H1 (cell line): ENCODE data around the gene ACVR2B. TPM values are rescaled to one million over a fixed set of nuclear protein-coding genes. Genes with fewer than 3 reads are reported as not detected.
"Not testable (repeated sequence)": the region's sequence is repeated elsewhere in the genome, so short reads cannot be mapped to it uniquely, and the experiment has no call there.

Source experiments
- CTCF ChIA-PET: fragments of 300-600 bp; sonication (Branson Sonifier 250); formaldehyde crosslinking; loops from one replicate; lab custom pipeline; 2021; ENCODE audit not compliant: partially characterized antibody; lab: Charles Lee
- POLR2A ChIA-PET: fragments of 300-600 bp; sonication (Branson Sonifier 250); formaldehyde crosslinking; loops from one replicate; lab custom pipeline; 2021; ENCODE audit warnings: inconsistent platforms; ENCODE audit not compliant: partially characterized antibody; lab: Charles Lee
- DNase-seq, 2 experiments: peaks; one replicate each; pipeline versions ENCODE4 v3.0.0 to v3.0.0-alpha.2; 2010 to 2022; ENCODE audit warnings: low spot score in 2 of 2, low read depth in 1 of 2, mixed read lengths in 1 of 2
- FAIRE-seq: peaks from 2 replicates; lab custom pipeline; 2011; peaks lifted over from hg19 to GRCh38; lab: Jason Lieb, UNC
- H2AFZ ChIP-seq: 2 replicates; pipeline ENCODE4 v1.8.1; 2012; ENCODE audit warnings: low read length, inconsistent platforms
- H2AK5ac ChIP-seq: 2 replicates; pipeline ENCODE4 v1.6.1; 2013; ENCODE audit warnings: low read depth, low read length
- H2BK120ac ChIP-seq: replicated peaks from 2 replicates; pipeline ENCODE3; 2013; ENCODE audit warnings: low read depth, low read length, inconsistent platforms
- H2BK12ac ChIP-seq: 2 replicates; pipeline ENCODE4 v1.6.1; 2013; ENCODE audit warnings: low read depth, low read length
- H2BK15ac ChIP-seq: 2 replicates; pipeline ENCODE4 v1.6.1; 2013; ENCODE audit warnings: low read length
- H2BK20ac ChIP-seq: 2 replicates; pipeline ENCODE4 v1.6.1; 2013; ENCODE audit warnings: low read length
- H2BK5ac ChIP-seq: 2 replicates; pipeline ENCODE4 v1.6.1; 2013; ENCODE audit warnings: low read depth, low read length
- H3K14ac ChIP-seq: 2 replicates; pipeline ENCODE4 v1.6.1; 2013; ENCODE audit warnings: inconsistent platforms; ENCODE audit not compliant: insufficient read length
- H3K18ac ChIP-seq: 2 replicates; pipeline ENCODE4 v1.6.1; 2013; ENCODE audit warnings: low read length; ENCODE audit errors: extremely low read depth
- H3K23ac ChIP-seq: 2 replicates; pipeline ENCODE4 v1.6.1; 2013; ENCODE audit warnings: inconsistent platforms; ENCODE audit not compliant: insufficient read length
- H3K23me2 ChIP-seq: 2 replicates; pipeline ENCODE4 v1.6.1; 2013; ENCODE audit warnings: low read depth, low read length
- H3K27ac ChIP-seq: 2 replicates; pipeline ENCODE4 v1.6.1; 2011; ENCODE audit warnings: low read depth, low read length, inconsistent platforms
- H3K27me3 ChIP-seq, 4 experiments: replicated peaks in 1 of 4; 1 replicate in 1 of 4; 2 replicates in 3 of 4; pipeline versions ENCODE4 v1.6.1 to v1.8.1; 2011 to 2013; ENCODE audit warnings: low read length in 3 of 4, mild to moderate bottlenecking in 3 of 4, inconsistent platforms in 2 of 4, mixed read lengths in 2 of 4, moderate library complexity in 1 of 4; ENCODE audit not compliant: control insufficient read depth in 3 of 4, insufficient read depth in 3 of 4; ENCODE audit errors: extremely low read depth in 1 of 4
- H3K36me3 ChIP-seq, 4 experiments: 2 replicates each; pipeline versions ENCODE4 v1.6.1 to v1.8.1; 2011 to 2013; ENCODE audit warnings: mild to moderate bottlenecking in 4 of 4, low read length in 3 of 4, moderate library complexity in 2 of 4, control low read depth in 1 of 4, inconsistent platforms in 1 of 4; ENCODE audit not compliant: insufficient read depth in 4 of 4, control insufficient read depth in 2 of 4
- H3K4ac ChIP-seq: replicated peaks from 2 replicates; pipeline ENCODE3; 2013; ENCODE audit warnings: low read length, low read depth, mixed read lengths, inconsistent platforms; ENCODE audit not compliant: insufficient read length
- H3K4me1 ChIP-seq, 4 experiments: replicated peaks in 1 of 4; 1 replicate in 1 of 4; 2 replicates in 3 of 4; pipeline versions ENCODE4 v1.6.1 to v1.8.1; 2011 to 2013; ENCODE audit warnings: low read length in 3 of 4, inconsistent platforms in 2 of 4, mixed read lengths in 1 of 4; ENCODE audit not compliant: insufficient read depth in 4 of 4, control insufficient read depth in 3 of 4
- H3K4me2 ChIP-seq, 2 experiments: 2 replicates each; pipeline versions ENCODE4 v1.6.1 to v1.8.1; 2011 to 2013; ENCODE audit warnings: low read depth in 2 of 2, low read length in 2 of 2, control low read depth in 1 of 2, inconsistent platforms in 1 of 2, mild to moderate bottlenecking in 1 of 2; ENCODE audit not compliant: insufficient read depth in 1 of 2
- H3K4me3 ChIP-seq, 4 experiments: fragments of 200-600, 300-600 bp in 1 of 4; sonication (generic), shearing (Covaris generic), sonication (Bioruptor Twin) in 1 of 4; 2 replicates each; pipeline versions ENCODE4 v1.5.1 to v1.8.1; 2011 to 2016; ENCODE audit warnings: low read length in 4 of 4, low read depth in 3 of 4, control low read depth in 2 of 4, inconsistent platforms in 2 of 4, mild to moderate bottlenecking in 2 of 4, mixed read lengths in 1 of 4, moderate library complexity in 1 of 4; ENCODE audit not compliant: insufficient read depth in 2 of 4; ENCODE audit errors: extremely low read depth in 1 of 4
- H3K56ac ChIP-seq: replicated peaks from 2 replicates; pipeline ENCODE3; 2013; ENCODE audit warnings: low read depth, mild to moderate bottlenecking, mixed read lengths, low read length, inconsistent platforms; ENCODE audit not compliant: insufficient read length
- H3K79me1 ChIP-seq: 2 replicates; pipeline ENCODE4 v1.6.1; 2013; ENCODE audit warnings: low read depth, low read length, control low read depth
- H3K79me2 ChIP-seq, 2 experiments: 2 replicates each; pipeline versions ENCODE4 v1.6.1 to v1.8.1; 2012 to 2013; ENCODE audit warnings: low read length in 2 of 2, mild to moderate bottlenecking in 2 of 2, inconsistent platforms in 1 of 2; ENCODE audit not compliant: insufficient read depth in 2 of 2, control insufficient read depth in 1 of 2
- H3K9ac ChIP-seq, 4 experiments: replicated peaks in 1 of 4; 1 replicate in 1 of 4; 2 replicates in 3 of 4; pipeline versions ENCODE4 v1.6.1 to v1.8.1; 2011 to 2013; ENCODE audit warnings: low read depth in 3 of 4, low read length in 3 of 4, control low read depth in 2 of 4, mild to moderate bottlenecking in 2 of 4, moderate library complexity in 2 of 4, inconsistent platforms in 1 of 4; ENCODE audit errors: extremely low read depth in 1 of 4
- H3K9me3 ChIP-seq, 2 experiments: 2 replicates each; pipeline versions ENCODE4 v1.6.1 to v1.8.1; 2012 to 2013; ENCODE audit warnings: mild to moderate bottlenecking in 2 of 2, moderate library complexity in 2 of 2, control low read depth in 1 of 2, inconsistent platforms in 1 of 2, low read depth in 1 of 2, low read length in 1 of 2, mixed read lengths in 1 of 2; ENCODE audit not compliant: insufficient read depth in 2 of 2
- H4K20me1 ChIP-seq, 2 experiments: replicated peaks in 1 of 2; 2 replicates each; pipeline versions ENCODE3 to v1.8.1; 2011 to 2013; ENCODE audit warnings: inconsistent platforms in 2 of 2, low read length in 2 of 2, mild to moderate bottlenecking in 1 of 2; ENCODE audit not compliant: insufficient read depth in 2 of 2, control insufficient read depth in 1 of 2
- H4K5ac ChIP-seq: 2 replicates; pipeline ENCODE4 v1.6.1; 2013; ENCODE audit warnings: low read length, low read depth, mixed read lengths, inconsistent platforms; ENCODE audit not compliant: insufficient read length
- H4K8ac ChIP-seq: 2 replicates; pipeline ENCODE4 v1.8.0; 2013; ENCODE audit warnings: mild to moderate bottlenecking, moderate library complexity, low read length, inconsistent platforms; ENCODE audit not compliant: insufficient read depth; ENCODE audit errors: extremely low read depth
- H4K91ac ChIP-seq: replicated peaks from 2 replicates; pipeline ENCODE3; 2013; ENCODE audit warnings: low read length, mixed read lengths, inconsistent platforms; ENCODE audit not compliant: insufficient read length
- WGBS, 2 experiments: shearing (Covaris generic) in 1 of 2; methylation state at CpG; one replicate each; pipeline versions ENCODE4 v1.1.6 to v1.1.7; 2013 to 2015; ENCODE audit warnings: low lambda C conversion rate in 2 of 2, mixed read lengths in 2 of 2, inconsistent platforms in 1 of 2, low coverage in 1 of 2, missing lambda C conversion rate in 1 of 2; ENCODE audit not compliant: insufficient replicate concordance in 2 of 2, insufficient coverage in 1 of 2, insufficient read length in 1 of 2; ENCODE audit errors: extremely low coverage in 1 of 2, missing lambda C conversion rate in 1 of 2; 5-methylcytosine and 5-hydroxymethylcytosine counted together
- polyA plus RNA-seq, 7 experiments: library from polyadenylated mRNA; depleted of rRNA in 3 of 7; stranded (reverse) in 5 of 7; unstranded in 2 of 7; fragments of >200 nt in 5 of 7; fragments of 200-250 nt in 2 of 7; gene quantifications; 1 replicate in 5 of 7; 2 replicates in 1 of 7; 4 replicates in 1 of 7; pipeline versions ENCODE4 v1.2.1 to v1.2.3, GENCODE V29; 2011 to 2013; ENCODE audit warnings: missing spikeins in 2 of 7, mixed read lengths in 2 of 7
- total RNA-seq: library from RNA; stranded (reverse); fragmentation: NEBNext Ultra II Directional; extraction: Animal tissue kit (Norgen Biotek cat#: 25700); gene quantifications from 2 replicates; pipeline ENCODE4 v1.2.1, GENCODE V29; 2021

Gene ACVR2B
- total and polyA plus RNA-seq, 2 of the 8 experiments (the other 6 are each of a cell fraction or from before 2014, with no cell fraction given) = 24.7 to 109 TPM

DNA sequence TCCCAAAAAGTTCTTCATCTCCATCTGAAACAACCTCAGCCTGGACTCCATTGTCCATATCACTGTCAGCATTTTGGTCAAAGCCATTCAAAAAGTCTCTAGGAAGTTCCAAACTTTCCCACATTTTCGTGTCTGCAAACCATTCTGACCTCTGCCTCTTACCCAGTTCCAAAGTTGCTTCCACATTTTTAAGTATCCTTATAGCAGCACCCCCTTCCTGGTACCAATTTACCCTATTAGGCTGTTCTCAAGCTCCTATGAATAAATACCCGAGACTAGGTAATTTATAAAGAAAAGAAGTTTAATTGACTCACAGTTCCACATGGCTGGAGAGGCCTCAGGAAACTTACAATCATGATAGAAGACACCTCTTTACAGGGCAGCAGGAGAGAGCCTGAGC is 20.0 kb upstream of the ACVR2B start:
- H3K4me1 ChIP-seq, H3K27ac ChIP-seq, H3K79me1 ChIP-seq, H2BK15ac ChIP-seq, H2BK20ac ChIP-seq, H3K14ac ChIP-seq, H4K91ac ChIP-seq, H4K20me1 ChIP-seq, H3K79me2 ChIP-seq, H2BK5ac ChIP-seq, H3K9ac ChIP-seq, FAIRE-seq, H3K4ac ChIP-seq, POLR2A ChIA-PET, H3K4me3 ChIP-seq, H4K5ac ChIP-seq, DNase-seq, CTCF ChIA-PET, H3K36me3 ChIP-seq, H4K8ac ChIP-seq, H2AFZ ChIP-seq, H2AK5ac ChIP-seq, H3K27me3 ChIP-seq, H2BK120ac ChIP-seq, H3K23me2 ChIP-seq, H3K56ac ChIP-seq, H3K4me2 ChIP-seq, H2BK12ac ChIP-seq, H3K18ac ChIP-seq, H3K23ac ChIP-seq: not testable (repeated sequence)
- peaks cover 30 to 44% of the 10 kb centered on the region in 2 experiments for H3K9me3 ChIP-seq
- 86% methylated on average over 2 of the region's 2 CpGs; no CpG with 5 or more reads in 1 of the 2 experiments for WGBS, 2 experiments

DNA sequence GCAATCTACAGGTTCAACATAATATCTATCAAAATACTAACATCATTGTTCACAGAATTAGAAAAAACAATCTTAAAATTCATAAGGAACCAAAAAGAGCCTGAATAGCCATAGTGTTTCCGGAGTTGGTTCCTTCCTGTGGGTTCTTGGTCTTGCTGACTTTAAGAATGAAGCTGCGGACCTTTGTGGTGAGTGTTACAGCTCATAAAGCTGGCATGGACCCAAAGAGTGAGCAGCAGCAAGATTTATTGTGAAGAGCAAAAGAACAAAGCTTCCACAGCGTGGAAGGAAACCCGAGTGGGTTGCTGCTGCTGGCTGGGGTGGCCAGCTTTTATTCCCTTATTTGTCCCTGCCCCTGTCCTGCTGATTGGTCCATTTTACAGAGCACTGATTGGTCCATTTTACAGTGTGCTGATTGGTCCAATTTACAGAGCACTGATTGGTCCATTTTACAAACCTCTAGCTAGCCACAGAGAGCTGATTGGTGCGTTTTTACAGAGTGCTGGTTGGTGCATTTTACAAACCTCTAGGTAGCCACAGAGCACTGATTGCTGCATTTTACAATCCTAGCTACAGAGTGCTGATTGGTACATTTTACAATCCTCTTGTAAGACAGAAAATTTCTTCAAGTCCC is 15.1 kb upstream of the ACVR2B start:
- not testable (repeated sequence) for H4K5ac ChIP-seq, H2BK120ac ChIP-seq, H2BK15ac ChIP-seq, H3K9ac ChIP-seq, H3K4me3 ChIP-seq, H3K79me1 ChIP-seq, H2AK5ac ChIP-seq, H3K14ac ChIP-seq, H3K27me3 ChIP-seq, H3K4ac ChIP-seq, H3K79me2 ChIP-seq, H3K4me2 ChIP-seq, H2BK20ac ChIP-seq, DNase-seq, H2BK12ac ChIP-seq, H3K56ac ChIP-seq, FAIRE-seq, H2BK5ac ChIP-seq, H4K91ac ChIP-seq, H3K4me1 ChIP-seq, H4K8ac ChIP-seq, H4K20me1 ChIP-seq, H2AFZ ChIP-seq, H3K23me2 ChIP-seq, H3K27ac ChIP-seq, H3K36me3 ChIP-seq, H3K23ac ChIP-seq, H3K18ac ChIP-seq
- ChIA-PET CTCF (interaction anchor here (0.8 kb wide), 1 partner anchor 10 kb away, joined by 4 read pairs; no protein-coding TSS in a partner anchor), POLR2A (interaction anchor here (0.6 to 0.7 kb wide), 2 partner anchors 17 to 123 kb away, joined by 3 read pairs; no protein-coding TSS in a partner anchor)
- 86% methylated on average over 5 of the region's 5 CpGs; no CpG with 5 or more reads in 1 of the 2 experiments for WGBS, 2 experiments
- peaks cover 15 to 33% of the 10 kb centered on the region in 2 experiments; a peak in 3 of 4 replicates for H3K9me3 ChIP-seq
